Glomerular visceral epithelial cell (primary cell): ENCODE measurements around the gene ZNF219.

Source experiments
- DNase-seq: peaks from one replicate; pipeline ENCODE4 v3.0.0-alpha.2; 2016; ENCODE audit errors: extremely low spot score

Gene ZNF219

DNA sequence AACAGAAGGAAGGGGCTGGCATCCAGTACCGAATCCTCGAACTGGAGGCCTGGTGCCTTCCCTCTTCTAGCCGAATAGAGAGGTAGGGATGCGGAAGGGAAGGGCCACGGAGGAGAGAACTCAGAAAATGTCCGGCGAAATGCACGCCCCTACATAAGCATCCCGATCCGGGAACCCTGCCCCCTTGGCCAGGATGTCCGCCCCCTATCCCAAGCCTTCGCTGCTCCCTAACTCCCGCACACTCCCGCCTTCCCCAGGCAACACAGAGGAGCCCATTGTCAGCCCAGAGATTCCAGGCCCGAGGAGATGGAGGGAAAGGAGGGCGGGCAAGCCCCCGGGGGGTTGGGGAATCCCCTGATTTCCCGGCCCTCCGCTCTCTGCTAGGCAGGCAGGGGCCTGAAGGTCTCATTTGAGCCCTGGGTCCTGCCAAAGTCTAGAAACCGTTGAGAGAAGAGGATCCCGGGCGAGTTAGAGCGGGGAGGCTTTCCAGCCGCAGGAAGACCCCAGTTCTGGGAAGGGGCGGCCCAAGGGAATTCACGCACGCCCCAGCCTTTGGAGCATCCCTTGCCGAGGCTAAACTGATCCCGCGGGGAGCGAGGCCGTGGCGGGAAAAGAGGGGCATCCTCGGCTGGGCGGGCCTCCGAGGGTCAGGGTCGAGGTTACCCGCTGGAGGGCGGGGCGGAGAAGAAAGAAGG is 28.9 kb downstream of the ZNF219 start:
- peak; percentile 55 for DNase-seq

DNA sequence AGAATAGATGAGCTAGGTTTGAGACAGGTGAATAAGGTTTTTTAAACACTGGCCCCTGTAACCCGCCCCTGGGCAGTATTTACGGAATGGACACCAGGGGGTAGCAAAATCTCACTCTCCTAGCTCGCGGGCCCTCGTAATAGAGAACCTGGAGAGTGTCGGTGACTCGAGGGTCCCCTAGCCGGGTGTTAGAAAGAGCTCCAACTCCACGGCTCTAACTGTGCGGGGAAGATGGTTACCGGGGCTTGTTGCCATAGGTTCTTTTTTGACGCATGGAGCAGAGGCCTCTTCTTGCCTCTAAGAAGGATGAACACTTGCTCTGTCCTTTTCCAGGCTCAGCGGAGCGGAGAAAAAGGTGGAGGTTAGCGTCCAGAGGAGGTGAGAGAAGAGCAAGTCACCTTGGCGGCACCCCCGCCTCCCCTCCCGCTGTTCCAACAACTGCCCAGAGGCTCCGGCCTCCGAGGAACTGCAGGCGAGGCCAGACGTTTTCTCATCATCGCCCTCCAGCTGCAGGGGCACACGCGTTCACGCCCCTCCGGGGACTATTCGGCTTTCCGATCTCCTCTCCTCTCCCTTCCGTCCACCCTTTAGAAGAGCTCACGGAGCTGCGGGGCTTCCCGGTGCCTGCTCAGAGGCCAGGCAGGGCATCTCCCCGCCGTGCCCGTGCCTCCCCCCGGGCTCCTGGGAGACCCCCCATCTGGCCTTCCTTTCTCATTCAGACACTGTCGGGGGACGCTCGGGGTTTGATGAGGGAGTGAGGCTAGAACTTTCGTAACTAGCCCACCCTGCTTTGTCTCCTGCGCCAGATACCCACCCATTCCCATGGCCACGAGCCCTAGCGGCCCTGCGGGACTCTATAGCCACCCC is 29.7 kb downstream of the ZNF219 start:
- DNase-seq = peak; percentile 70

DNA sequence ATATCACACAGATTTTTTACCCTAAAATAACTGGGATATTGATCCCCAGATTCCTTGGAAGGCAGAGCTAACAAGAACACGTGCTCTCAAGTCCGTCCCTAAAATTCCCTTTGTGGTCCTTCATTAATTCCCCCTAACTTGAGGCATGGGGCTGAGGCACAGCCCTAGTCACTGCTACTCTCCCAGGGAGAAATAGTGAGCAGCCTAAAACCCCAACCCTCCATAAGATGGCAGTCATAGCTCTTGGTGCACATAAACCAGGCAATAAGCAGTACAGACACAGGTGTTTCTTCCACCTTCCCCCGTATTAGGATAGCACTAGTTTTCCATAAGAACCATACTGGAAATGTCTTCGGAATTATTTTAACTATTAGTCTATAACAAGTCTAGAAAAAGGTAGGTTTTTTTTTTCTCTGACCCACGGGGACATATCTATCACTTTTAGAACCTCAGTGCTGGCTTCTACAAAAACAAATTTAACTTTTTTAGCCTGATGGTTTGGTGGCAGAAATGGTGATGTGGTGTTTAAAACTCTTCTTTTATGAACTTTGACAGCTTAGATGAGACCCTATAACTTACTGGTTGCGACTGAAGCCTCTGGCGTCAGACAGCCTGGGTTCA is 31.5 kb downstream of the ZNF219 start:
- DNase-seq = no peak

DNA sequence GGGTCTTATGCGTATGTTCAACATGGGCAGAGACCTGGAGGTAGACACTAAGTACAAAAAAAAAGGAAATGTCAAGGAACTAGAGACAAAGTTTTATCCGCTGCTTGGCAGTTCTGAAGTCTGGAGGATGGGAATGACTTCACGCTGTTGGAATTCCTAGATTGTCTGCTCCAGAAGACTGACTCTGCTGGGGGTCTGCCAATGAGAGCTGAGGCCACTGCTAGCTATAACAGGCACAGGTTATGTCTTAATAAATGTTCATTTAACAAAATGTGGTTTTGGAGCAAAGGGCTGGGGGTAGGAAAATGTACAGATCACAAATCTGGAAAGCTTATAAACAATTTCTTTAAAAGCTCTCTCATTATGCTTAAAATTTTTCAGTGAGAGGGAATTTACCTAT is 35.0 kb downstream of the ZNF219 start:
- DNase-seq = peak; percentile 89

DNA sequence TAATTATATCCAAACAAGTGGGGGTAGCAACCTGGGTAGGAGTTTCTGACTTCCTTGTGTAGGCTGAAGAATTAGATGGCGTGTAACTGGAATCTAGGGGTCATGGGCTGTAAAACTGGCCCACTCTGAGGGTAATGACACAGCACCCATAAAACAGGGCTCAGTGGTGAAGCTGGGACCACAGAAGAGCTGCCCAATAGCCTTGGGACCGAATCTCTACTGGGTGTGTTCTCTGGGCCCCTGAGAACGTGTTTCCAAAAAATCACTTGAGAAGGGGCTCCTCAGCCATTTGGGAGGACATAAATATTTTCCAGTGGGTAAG is 37.1 kb downstream of the ZNF219 start:
- no peak for DNase-seq

DNA sequence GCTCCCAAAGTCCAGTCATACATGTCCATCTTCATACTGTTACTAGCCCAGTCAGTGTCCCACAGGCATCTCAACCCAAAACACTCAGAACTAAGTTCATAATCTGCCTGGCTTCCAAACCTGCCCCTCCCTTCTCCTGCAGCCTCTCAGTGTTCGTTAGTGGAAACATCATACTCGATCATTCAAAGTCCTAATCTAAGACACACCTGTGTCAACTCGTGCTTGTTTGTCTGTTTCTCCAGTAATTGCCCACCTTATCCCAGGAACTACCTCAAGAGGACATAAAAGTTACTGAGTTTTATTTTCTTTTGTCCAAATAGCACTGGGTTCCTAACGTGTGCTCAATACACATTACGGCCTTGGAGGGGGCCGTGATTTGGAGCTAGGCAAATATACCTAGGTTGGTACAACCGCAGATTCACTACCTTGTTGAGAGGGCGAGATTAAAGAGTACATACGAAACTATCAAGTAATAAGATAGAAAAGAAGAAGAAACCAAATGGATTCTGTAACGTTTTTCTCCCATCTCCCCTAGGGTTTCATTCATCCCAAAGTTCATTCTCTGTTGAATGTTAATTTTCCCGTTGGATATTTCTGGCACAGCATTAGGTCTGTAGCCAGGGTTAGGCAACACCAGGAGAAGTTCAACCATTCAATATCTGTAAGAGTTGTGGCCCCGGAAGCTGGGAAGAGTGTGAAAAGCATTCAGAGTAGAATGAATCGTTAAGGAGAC is 37.7 kb downstream of the ZNF219 start:
- no peak for DNase-seq

DNA sequence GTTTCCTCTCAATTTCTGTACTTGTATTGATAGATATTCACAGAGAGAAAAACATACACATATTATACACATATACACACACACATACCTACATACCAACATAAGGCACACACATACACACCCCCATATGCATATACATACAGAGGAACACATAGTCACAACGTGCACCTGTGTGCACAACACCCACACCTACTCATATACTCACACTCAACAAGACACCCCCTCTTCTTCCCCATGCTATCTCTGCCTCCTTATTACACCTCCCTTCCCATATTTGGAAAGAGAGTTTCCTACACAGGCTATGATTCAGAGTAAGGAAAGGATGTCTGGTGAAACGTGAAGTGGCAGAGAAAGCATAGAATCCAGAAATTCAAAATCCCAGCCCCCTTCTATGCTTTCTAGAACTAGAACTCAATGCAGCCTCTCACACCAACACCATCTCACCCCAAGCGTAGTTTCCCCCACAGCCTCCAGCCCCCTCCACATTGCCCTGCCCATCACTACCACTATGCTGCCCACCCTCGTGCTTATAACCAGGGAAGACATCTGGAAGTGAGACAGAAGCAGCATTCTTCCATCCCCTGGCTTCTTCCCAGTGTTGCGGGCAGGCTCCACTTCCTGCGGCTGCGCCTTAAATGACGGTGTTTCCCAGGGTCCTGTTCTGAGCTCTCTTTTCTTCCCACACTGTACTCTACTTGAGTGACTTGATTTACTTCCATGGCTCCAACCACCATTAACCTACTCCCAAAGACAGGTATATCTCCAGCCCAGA is 38.4 kb downstream of the ZNF219 start:
- DNase-seq = no peak

DNA sequence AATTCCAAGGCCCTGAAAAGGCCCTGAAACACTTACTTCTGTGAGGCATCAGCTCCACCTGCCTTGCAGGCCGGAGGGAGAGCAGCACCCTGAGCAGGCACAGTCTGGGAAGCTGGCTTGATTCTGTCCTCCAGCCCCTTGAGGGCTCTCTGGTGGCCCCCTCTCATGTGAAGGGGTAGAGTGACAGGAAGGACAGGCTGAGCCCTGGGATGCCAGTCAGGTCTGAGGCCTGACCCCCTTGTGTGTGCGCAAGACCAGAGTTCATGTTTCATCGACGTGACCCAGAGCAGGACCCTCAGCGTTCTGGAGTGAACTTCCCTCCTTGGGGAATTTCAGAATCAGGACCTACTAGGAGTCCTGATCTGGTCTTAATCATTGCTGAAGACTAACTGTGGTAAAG is 39.6 kb downstream of the ZNF219 start:
- no peak for DNase-seq

DNA sequence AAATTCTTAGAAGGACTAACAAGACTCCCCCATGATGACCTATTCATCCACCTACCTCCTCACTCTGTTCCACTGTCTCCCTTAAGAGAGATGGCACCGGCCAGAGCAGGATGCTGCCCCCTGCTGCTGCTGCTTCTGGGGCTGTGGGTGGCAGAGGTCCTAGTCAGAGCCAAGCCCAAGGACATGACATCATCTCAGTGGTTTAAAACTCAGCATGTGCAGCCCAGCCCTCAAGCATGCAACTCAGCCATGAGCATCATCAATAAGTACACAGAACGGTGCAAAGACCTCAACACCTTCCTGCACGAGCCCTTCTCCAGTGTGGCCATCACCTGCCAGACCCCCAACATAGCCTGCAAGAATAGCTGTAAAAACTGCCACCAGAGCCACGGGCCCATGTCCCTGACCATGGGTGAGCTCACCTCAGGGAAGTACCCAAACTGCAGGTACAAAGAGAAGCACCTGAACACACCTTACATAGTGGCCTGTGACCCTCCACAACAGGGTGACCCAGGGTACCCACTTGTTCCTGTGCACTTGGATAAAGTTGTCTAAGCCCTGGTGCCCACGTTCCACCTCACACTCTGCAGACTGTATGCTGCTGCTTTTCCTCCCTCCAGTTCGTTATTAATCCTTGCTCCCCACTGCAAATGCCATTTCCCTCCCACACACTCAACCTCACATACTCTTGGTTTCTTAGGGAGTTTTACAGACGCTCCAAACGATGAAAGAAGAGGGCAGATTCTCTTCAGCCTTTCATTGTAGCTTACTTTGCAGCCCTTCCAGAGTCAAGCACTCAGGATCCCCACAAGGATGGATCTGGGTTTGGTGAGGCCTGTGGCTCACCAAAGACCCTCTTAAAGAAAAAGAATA is 40.4 kb downstream of the ZNF219 start, which contains the start of gene RNASE8:
Gene RNASE8, plus strand, starts transcription at position 20 of the 873 bp plus-strand sequence. Its CDS starts 71 bp downstream, at position 91.
- peak; percentile 67 for DNase-seq

DNA sequence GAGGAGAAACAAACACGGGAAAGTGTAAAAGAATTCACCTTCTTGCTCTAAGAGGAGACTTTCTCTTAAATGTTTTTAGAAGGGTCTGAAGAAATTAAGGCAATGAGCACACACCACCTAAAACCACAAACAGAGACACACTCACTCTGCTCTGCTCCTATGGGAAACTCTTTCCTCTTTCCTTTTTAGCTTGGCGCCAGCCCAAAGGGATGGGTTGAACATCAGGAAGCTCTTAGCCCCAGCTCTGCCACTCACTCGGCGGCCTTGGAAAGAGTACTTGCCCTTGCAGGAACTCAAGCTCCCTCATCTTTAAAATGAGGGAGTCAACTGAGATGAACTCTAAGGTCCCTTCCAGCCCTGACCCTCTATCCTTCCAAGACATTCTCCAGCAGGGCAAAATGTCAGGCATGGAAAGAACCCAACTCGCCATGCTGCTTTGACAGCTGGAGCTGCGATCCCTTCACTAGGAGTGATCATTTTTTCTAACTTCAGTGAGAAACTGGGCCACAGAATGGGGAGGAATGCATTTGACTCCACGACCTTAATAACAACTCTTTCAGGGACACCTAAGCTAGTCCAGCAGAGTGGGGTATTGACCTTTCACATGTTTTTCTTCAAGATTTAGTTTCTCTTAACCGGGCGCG is 41.8 kb downstream of the ZNF219 start:
- DNase-seq = no peak

DNA sequence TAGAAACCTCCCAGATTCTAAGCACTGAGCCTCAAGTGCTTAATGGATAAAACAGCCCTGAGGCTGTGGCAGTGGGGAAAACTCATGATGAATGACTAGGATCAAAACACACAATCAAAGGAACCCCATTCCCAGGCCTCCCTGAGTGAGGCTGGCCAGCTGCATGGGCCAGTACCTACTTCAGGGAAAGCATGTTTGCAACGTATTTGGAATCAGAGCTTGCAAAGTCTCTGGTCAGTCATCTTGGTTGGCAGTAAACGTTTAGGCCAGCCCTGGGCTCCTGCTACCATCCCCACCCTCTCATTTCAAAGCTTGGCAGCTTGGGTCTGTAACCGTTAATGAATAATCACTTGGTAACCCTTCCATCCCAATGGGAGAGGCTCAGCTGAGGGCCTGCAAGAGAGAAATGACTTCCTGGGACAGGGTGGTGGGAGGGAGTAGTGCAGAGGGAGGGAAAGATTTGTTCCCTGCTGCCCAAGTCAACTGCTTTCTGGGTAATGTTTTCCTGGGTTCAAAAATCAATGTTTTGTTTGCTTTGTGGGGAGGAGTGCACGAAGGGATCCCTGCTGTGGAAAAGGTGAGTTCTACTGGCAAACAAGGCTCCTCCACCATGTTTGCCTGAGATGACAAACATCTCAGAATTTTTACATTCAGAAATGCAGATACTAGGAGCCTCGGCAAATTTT is 42.9 kb downstream of the ZNF219 start:
- peak; percentile 45 for DNase-seq

DNA sequence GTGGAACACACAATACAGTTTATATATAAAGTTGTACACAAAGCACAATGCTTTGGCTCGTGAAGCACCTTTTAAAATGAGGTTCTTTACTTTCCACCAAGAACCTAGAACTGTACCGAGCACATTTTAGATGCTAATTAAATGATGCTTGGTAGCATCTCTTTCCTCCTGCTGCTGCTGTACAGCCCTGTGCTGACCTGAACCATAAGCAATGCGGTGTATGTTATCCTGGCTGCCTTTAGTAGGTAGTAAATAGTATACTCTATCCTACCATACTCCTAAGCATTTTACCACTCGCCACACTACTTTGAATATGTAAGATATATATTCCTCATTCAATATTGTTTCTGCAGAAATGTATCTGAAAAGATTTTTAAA is 43.7 kb downstream of the ZNF219 start:
- no peak for DNase-seq

DNA sequence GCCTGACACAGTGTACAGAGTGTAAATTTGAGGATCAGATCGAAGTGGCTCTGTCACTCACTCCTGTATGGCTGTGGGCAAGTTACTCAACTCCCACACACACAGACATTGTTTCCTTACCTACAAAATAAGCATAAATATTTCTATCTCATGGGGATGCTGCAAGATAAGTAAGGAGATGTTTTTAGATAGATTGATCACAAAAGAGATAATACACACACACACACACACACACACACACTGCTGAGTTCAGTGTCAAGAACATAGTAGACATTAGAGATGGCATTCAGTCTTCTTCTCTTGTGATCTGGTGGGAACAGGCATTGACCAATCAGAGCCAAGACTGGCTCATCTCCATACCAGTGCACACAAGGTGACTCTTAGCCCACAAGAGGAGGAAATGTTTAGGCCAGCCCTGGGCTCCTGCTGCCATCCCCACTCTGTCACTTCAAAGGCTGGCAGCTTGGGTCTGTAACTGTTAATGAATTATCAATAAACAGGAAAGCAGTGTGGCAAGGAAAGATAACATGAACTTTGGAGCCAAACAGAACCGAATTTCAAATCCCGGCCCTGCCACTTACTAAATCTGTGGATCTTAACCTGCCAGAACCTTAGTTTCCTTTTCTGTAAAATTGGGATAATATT is 44.2 kb downstream of the ZNF219 start:
- DNase-seq = no peak

DNA sequence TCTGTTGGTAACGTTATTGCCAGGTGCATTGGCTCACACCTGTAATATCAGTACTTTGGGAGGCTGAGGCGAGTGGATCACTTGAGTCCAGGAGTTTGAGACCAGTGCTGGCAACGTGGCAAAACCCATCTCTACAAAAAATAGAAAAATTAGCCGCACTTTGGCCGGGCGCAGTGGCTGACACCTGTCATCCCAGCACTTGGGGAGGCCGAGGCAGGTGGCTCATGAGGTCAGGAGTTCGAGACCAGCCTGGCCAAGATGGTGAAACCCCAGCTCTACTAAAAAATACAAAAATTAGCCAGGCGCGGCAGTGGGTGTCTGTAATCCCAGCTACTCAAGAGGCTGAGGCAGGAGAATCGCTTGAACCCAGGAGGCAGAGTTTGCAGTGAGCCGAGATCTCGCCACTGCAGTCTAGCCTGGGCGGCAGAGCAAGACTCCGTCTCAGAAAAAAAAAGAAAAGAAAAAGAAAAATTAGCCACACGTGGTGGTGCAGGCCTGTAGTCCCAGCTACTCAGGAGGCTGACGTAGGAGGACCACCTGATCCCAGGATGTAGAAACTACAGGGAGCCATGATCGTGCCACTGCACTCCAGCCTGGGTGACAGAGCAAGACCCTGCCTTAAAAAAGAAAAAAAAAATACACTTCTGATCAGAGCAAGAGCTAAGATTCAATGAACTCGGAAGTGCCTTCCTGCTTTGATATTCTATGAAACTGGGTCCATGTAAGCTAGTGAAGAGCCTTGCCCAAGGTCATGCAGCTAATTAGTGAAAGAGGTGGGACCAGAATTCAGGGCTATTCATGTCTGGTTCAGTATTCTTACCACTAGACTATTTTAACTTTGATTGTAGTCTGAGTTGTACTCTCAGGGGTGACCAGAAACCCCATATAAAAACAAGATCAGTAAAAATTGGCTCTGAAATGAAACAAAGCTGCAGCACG is 45.0 kb downstream of the ZNF219 start:
- DNase-seq = no peak

DNA sequence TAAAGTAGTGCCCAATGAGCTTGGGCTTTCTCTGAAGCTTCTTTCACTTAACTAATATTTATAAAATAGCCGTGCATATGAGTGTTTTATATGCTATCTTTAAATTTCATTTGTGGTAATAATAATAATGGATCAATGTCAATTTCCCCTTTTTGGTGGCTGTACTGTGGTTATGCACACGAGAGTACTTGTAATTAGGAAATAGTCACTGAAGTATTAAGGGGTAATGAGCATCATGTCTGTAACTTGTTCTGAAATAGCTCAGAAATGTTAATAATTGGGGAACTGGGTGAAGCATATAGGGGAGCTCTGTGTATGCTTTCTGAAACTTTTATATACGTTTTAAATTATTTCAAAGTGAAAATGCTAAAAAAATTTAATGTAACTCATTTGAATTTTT is 47.9 kb downstream of the ZNF219 start:
- DNase-seq = no peak

DNA sequence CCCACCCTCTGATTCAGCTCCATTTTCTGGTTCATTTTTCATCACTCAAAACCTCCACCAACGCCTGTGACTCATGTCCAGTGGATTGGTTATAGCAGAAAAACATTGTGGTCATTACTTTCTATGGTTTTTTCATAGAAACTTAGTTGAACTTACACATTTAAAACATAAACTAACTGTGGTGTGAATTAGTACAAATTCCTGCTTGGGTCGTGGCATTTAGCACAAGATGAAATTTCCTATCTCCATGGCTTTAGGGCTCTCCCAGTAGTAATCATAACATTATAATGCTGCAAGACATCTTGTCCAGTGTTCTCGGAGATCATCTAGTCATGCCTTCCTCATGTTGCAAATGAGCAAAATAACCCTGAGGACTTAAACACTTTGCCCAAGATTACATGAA is 49.2 kb downstream of the ZNF219 start:
- peak; percentile 36 for DNase-seq

DNA sequence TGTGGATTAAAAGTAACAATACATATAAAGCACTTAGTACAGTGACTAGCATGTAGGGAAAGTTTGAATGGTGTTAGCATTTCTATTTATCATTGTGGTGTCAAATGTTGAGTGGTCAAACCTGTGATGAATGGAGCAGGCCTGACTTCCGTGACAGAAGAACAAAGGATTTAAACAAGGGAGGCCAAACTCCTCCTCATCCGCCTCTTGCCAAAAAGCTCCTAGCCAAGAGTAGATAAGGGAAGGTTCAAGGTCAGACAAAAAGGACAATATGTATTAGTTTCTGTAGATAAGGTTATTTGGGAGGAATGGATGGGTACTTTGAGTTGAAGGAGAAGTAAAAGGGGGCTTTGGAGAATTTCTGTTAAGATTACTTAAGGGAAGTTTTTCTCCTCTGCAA is 49.8 kb downstream of the ZNF219 start:
- DNase-seq = no peak

DNA sequence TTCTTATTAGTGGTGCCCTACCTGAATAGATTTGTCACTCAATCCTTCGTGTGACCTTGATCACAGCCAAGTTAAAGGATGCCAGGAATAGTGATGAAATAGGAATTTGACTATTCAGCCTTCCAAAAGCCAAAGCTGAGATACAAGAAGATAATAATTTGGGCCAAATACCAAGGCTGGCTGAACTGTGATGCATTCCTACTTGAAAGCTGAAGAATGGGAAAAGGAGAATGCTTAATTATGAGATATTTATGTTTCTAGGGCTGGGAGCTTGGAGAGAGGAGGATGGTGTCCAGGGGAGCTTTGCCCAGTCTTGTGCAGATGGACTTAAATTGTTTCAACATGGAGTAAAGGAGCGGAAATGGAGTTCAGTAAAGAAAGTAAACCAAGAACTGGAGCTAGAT is 51.1 kb downstream of the ZNF219 start:
- DNase-seq = no peak
